Measurements from ENCODE around the gene CFHR5.
"Not testable (repeated sequence)": the region's sequence is repeated elsewhere in the genome, so short reads cannot be mapped to it uniquely, and the experiment has no call there.

- TF ChIP-seq CTCF (IDR thresholded peaks at IDR 0.05; ENCODE audit: low read depth, low read length, missing input control); NR2F2 (IDR thresholded peaks at IDR 0.05); GABPA (IDR thresholded peaks at IDR 0.05 in 1 of 2, conservative IDR thresholded peaks at IDR 0.05 in 1 of 2): not testable (repeated sequence)
- peak; percentile 78 to 81 for TF ChIP-seq JUND (IDR thresholded peaks at IDR 0.05)
- TF ChIP-seq RAD21 (IDR thresholded peaks at IDR 0.05) = peak; percentile 42 to 45
- TF ChIP-seq, protein P1, sequence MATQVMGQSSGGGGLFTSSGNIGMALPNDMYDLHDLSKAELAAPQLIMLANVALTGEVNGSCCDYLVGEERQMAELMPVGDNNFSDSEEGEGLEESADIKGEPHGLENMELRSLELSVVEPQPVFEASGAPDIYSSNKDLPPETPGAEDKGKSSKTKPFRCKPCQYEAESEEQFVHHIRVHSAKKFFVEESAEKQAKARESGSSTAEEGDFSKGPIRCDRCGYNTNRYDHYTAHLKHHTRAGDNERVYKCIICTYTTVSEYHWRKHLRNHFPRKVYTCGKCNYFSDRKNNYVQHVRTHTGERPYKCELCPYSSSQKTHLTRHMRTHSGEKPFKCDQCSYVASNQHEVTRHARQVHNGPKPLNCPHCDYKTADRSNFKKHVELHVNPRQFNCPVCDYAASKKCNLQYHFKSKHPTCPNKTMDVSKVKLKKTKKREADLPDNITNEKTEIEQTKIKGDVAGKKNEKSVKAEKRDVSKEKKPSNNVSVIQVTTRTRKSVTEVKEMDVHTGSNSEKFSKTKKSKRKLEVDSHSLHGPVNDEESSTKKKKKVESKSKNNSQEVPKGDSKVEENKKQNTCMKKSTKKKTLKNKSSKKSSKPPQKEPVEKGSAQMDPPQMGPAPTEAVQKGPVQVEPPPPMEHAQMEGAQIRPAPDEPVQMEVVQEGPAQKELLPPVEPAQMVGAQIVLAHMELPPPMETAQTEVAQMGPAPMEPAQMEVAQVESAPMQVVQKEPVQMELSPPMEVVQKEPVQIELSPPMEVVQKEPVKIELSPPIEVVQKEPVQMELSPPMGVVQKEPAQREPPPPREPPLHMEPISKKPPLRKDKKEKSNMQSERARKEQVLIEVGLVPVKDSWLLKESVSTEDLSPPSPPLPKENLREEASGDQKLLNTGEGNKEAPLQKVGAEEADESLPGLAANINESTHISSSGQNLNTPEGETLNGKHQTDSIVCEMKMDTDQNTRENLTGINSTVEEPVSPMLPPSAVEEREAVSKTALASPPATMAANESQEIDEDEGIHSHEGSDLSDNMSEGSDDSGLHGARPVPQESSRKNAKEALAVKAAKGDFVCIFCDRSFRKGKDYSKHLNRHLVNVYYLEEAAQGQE (IDR thresholded peaks at IDR 0.05) = peak; percentile 23
- peak; percentile 40 for TF ChIP-seq TAF1 (conservative IDR thresholded peaks at IDR 0.05)
- TF ChIP-seq EGR1 (IDR thresholded peaks at IDR 0.05; ENCODE audit: low read depth in 2 of 2) = peak; percentile 21 to 27
- TF ChIP-seq SP1 (IDR thresholded peaks at IDR 0.05) = peak; percentile 87
- TF ChIP-seq YY1 (IDR thresholded peaks at IDR 0.05) = peak; percentile 66
Measured at GRCh38 chr1:196991919-196992651, 14.7 kb downstream of the CFHR5 start.
